ENCODE data around the gene LAMC3. TPM values are rescaled to one million over a fixed set of nuclear protein-coding genes. Genes with fewer than 3 reads are reported as not detected.

Gene LAMC3
- total RNA-seq, 1 donor, result not detected

DNA sequence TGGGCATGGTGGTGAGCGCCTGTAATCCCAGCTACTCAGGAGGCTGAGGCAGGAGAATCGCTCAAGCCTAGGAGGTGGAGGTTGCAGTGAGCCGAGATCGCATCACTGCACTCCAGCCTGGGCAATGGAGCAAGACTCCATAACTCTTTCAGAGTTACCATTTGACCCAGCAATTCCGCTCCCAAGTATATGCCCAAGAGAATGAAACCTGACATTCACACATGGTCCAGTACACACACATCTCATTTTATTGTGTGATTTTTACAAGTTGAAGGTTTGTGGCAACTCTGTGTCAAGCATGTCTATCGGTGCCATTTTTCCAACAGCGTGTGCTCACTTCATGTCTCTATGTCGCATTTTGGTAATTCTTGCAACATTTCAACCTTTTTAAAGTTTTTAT is 45.1 kb upstream of the LAMC3 start:
- H4K20me1 ChIP-seq (ENCODE audit: insufficient read depth, low read length), result no peaks in the 10 kb centered on the region
- no peak overlapping the region for H3K27ac ChIP-seq (ENCODE audit: low read depth, low read length)
- H3K4me3 ChIP-seq (ENCODE audit: insufficient read depth, low read length), result no peak overlapping the region
- TF ChIP-seq, protein P1, sequence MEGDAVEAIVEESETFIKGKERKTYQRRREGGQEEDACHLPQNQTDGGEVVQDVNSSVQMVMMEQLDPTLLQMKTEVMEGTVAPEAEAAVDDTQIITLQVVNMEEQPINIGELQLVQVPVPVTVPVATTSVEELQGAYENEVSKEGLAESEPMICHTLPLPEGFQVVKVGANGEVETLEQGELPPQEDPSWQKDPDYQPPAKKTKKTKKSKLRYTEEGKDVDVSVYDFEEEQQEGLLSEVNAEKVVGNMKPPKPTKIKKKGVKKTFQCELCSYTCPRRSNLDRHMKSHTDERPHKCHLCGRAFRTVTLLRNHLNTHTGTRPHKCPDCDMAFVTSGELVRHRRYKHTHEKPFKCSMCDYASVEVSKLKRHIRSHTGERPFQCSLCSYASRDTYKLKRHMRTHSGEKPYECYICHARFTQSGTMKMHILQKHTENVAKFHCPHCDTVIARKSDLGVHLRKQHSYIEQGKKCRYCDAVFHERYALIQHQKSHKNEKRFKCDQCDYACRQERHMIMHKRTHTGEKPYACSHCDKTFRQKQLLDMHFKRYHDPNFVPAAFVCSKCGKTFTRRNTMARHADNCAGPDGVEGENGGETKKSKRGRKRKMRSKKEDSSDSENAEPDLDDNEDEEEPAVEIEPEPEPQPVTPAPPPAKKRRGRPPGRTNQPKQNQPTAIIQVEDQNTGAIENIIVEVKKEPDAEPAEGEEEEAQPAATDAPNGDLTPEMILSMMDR (IDR thresholded peaks at IDR 0.05; ENCODE audit: extremely low read depth, low read depth, low read length), result no peak
- no peak overlapping the region for H3K4me2 ChIP-seq (ENCODE audit: insufficient read depth, low read length)
- DNase-seq (ENCODE audit: insufficient read length, low spot score, missing footprints), result no peak
- H3K36me3 ChIP-seq (ENCODE audit: insufficient read depth, low read length), result no peaks in the 10 kb centered on the region
- no peak overlapping the region for H2AFZ ChIP-seq (ENCODE audit: low read length)
- H3K4me1 ChIP-seq (ENCODE audit: insufficient read depth, low read length), result peaks cover 13% of the 10 kb centered on the region
- H3K9me3 ChIP-seq (ENCODE audit: low read depth, low read length), result peaks cover 3% of the 10 kb centered on the region
- H3K79me2 ChIP-seq (ENCODE audit: insufficient read depth, low read length), result no peaks in the 10 kb centered on the region
- H3K27me3 ChIP-seq (ENCODE audit: insufficient read depth, low read length), result no peaks in the 10 kb centered on the region

DNA sequence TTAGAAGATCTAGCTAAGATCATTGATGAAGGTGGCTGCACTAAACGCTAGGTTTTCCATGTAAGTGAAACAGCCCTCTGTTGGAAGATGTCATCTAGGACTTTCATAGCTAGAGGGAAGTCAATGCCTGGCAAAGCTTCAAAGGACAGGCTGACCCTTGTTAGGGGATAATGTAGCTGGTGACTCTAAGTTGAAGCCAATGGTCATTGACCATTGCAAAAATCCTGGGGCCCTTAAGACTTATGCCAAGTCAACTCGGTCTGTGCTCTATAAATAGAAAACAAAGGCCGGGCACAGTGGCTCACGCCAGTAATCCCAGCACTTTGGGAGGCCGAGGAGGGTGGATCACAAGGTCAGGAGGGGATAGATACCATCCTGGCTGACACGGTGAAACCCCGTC is 43.3 kb upstream of the LAMC3 start:
- Histone ChIP-seq H4K20me1 (ENCODE audit: insufficient read depth, low read length) (no peaks in the 10 kb centered on the region), H3K9me3 (ENCODE audit: low read depth, low read length) (peaks cover 3% of the 10 kb centered on the region), H3K4me3 (ENCODE audit: insufficient read depth, low read length) (no peak overlapping the region), H3K27ac (ENCODE audit: low read depth, low read length) (no peak overlapping the region), H2AFZ (ENCODE audit: low read length) (no peak overlapping the region), H3K79me2 (ENCODE audit: insufficient read depth, low read length) (no peaks in the 10 kb centered on the region), H3K4me1 (ENCODE audit: insufficient read depth, low read length) (peaks cover 13% of the 10 kb centered on the region), H3K27me3 (ENCODE audit: insufficient read depth, low read length) (no peaks in the 10 kb centered on the region), H3K4me2 (ENCODE audit: insufficient read depth, low read length) (no peak overlapping the region), H3K36me3 (ENCODE audit: insufficient read depth, low read length) (no peaks in the 10 kb centered on the region)
- TF ChIP-seq, protein P1 (IDR thresholded peaks at IDR 0.05; ENCODE audit: extremely low read depth, low read depth, low read length), result no peak
- no peak for DNase-seq (ENCODE audit: insufficient read length, low spot score, missing footprints)

- Histone ChIP-seq H3K4me3 (ENCODE audit: insufficient read depth, low read length) (no peak overlapping the region), H3K4me1 (ENCODE audit: insufficient read depth, low read length) (no peaks in the 10 kb centered on the region), H3K4me2 (ENCODE audit: insufficient read depth, low read length) (no peak overlapping the region), H3K36me3 (ENCODE audit: insufficient read depth, low read length) (no peaks in the 10 kb centered on the region), H2AFZ (ENCODE audit: low read length) (no peak overlapping the region), H3K9me3 (ENCODE audit: low read depth, low read length) (no peaks in the 10 kb centered on the region), H3K27me3 (ENCODE audit: insufficient read depth, low read length) (peaks cover 35% of the 10 kb centered on the region), H3K79me2 (ENCODE audit: insufficient read depth, low read length) (no peaks in the 10 kb centered on the region), H4K20me1 (ENCODE audit: insufficient read depth, low read length) (no peaks in the 10 kb centered on the region), H3K27ac (ENCODE audit: low read depth, low read length) (no peak overlapping the region)
- peak; percentile 48 for DNase-seq (ENCODE audit: insufficient read length, low spot score, missing footprints)
- TF ChIP-seq, protein P1 (IDR thresholded peaks at IDR 0.05; ENCODE audit: extremely low read depth, low read depth, low read length), result no peak
Measured at GRCh38 chr9:130970052-130970451, 38.9 kb upstream of the LAMC3 start.

DNA sequence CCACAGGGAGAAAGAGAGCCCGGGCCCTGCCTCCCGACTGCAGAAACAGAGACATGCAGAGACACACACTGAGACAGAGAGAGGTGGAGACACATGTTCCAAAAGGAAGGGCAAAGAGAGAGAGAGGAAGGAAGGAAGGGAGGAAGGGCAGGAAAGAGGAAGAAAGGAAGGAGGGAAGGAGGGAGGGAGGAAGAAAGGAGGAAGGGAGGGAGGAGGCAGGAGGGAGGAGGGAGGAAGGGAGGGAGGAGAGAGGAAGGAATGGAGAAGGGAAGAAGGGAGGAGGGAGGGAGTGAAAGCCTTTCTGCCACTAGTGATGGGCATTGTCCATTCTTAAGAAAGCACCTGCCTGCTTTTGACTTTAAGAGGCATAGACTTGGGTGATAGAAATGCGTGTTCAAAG is 38.1 kb upstream of the LAMC3 start:
- H2AFZ ChIP-seq (ENCODE audit: low read length), result no peak overlapping the region
- TF ChIP-seq, protein P1 (IDR thresholded peaks at IDR 0.05; ENCODE audit: extremely low read depth, low read depth, low read length), result no peak
- H3K4me2 ChIP-seq (ENCODE audit: insufficient read depth, low read length), result no peak overlapping the region
- H3K4me3 ChIP-seq (ENCODE audit: insufficient read depth, low read length), result no peak overlapping the region
- peaks cover 39% of the 10 kb centered on the region for H3K27me3 ChIP-seq (ENCODE audit: insufficient read depth, low read length)
- no peak overlapping the region for H3K27ac ChIP-seq (ENCODE audit: low read depth, low read length)
- H3K9me3 ChIP-seq (ENCODE audit: low read depth, low read length), result no peaks in the 10 kb centered on the region
- H3K79me2 ChIP-seq (ENCODE audit: insufficient read depth, low read length), result no peaks in the 10 kb centered on the region
- no peaks in the 10 kb centered on the region for H4K20me1 ChIP-seq (ENCODE audit: insufficient read depth, low read length)
- no peaks in the 10 kb centered on the region for H3K4me1 ChIP-seq (ENCODE audit: insufficient read depth, low read length)
- no peaks in the 10 kb centered on the region for H3K36me3 ChIP-seq (ENCODE audit: insufficient read depth, low read length)
- peak; percentile 15 for DNase-seq (ENCODE audit: insufficient read length, low spot score, missing footprints)
